NCI-H748 treated with DMSO at 0.1 percent for 48 hours (cell line): ENCODE measurements around the gene HSBP1L1.
A peak's percentile ranks its signal among the peaks of the same experiment; 100 is the strongest.

Experiments
- DNase-seq: peaks from one replicate; lab custom pipeline; 2025; lab: John Stamatoyannopoulos, UW

Gene HSBP1L1

GRCh38 chr18:79945118-79946042 lies 19.1 kb upstream of the HSBP1L1 start:
- no peak for DNase-seq

DNA sequence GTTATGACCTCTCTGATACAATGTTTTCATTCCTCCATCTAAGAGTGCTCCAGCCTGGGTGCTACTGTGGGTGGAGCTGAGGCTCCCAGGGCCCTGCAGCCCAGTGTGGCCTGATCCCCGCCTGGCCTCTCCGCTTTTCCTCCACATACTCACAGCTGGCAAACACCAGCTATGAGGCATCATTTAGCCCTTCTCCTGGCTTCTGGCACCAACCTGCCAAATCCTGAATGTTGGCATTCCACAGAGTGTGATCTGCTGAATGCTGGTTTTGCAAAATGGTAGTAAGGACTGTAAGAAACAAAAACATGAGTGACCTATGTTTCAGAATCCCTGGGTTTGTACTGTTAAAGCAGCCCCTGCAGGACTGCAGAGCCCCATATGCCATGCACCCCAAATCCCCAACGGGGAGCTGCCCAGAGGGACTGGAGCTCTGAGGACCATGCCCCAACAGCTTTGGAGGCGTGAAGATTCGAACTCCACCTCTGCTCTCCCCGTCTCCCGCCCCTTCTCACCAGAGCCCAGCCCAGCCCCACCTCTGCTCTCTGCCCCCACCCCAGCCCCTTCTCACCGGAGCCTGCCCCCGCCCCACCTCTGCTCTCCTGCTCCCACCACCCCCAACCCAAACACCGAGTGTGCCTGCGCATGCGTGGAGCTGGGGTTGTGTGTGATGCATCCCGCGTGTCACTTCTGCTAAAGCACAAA lies 17.2 kb upstream of the HSBP1L1 start:
- DNase-seq = no peak

DNA sequence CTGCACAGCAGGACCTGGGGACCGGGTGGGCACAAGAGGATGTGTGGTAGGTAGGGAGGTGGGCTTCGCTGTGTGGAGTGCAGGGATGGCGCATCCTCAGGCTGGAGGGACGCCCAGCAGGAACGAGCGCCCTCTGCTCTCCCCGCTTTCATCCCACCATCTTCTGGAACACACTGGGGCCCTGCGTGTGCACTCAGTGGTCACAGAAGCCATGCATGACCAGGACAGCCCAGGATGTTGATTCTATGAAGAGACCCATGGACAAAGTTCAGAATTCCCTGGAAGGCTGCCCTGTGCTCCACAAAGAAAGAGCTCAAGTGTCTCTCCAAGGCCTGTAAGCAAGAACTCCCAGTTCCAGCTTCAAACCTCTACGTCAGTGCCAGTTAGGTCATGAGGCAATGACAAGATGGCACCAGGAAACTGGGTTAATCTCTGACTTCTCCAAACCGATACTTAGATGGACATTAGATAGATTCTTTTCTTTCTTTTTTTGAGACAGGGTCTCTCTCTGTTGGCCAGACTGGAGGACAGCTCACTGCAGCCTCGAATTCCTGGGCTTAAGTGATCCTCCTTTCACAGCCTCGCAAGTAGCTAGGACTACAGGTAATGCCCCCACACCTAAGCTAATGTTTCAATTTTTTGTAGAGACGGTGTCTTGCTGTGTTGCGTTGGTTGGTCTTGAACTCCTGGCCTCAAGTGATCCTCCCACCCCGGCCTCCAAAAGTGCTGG lies 16.4 kb upstream of the HSBP1L1 start:
- DNase-seq = no peak

- DNase-seq = no peak
These were observed 15.6 kb upstream of the HSBP1L1 start for GRCh38 chr18:79948719-79949411.

GRCh38 chr18:79949697-79950487 lies 14.6 kb upstream of the HSBP1L1 start:
- DNase-seq = no peak

DNA sequence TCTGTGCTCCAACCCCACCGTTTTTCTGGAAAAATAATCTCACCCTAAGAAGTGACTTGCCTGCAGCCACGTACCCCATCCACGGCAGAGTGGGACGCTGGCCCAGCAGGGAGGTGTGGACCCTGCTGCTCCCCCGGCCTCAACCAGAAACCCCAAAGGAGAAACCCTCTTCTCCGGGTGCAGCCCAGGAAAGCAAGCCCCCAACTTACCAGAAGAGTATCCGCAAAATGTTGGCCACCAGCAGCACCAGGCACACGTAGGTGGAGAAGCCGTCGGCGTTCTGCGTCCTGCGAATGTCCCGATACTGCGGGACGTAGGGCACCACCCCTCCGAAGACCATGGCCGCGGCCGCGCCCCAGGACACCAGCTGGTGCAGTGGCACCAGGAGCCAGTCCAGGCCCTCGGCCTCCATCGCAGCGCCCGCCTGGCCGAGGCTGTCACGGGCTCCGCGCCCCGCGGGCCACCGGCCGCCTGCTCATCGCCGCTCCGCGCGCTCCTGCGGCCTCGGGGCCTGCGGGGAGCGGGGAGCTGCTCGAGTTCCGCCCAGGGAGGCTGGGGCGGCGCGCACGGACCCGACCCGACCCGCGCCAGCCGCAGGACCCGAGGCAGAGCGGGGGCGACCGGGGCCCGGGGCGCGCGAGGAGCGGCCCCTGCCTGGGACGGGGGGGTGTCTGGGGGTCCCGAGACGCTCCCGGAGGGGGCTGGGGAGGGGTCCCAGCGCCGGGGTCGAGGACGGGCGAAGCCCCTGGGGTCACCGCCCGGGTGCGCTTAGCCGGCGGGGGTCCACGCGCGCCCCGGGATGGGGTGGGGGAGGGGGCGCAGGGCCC lies 13.7 kb upstream of the HSBP1L1 start:
- no peak for DNase-seq

DNA sequence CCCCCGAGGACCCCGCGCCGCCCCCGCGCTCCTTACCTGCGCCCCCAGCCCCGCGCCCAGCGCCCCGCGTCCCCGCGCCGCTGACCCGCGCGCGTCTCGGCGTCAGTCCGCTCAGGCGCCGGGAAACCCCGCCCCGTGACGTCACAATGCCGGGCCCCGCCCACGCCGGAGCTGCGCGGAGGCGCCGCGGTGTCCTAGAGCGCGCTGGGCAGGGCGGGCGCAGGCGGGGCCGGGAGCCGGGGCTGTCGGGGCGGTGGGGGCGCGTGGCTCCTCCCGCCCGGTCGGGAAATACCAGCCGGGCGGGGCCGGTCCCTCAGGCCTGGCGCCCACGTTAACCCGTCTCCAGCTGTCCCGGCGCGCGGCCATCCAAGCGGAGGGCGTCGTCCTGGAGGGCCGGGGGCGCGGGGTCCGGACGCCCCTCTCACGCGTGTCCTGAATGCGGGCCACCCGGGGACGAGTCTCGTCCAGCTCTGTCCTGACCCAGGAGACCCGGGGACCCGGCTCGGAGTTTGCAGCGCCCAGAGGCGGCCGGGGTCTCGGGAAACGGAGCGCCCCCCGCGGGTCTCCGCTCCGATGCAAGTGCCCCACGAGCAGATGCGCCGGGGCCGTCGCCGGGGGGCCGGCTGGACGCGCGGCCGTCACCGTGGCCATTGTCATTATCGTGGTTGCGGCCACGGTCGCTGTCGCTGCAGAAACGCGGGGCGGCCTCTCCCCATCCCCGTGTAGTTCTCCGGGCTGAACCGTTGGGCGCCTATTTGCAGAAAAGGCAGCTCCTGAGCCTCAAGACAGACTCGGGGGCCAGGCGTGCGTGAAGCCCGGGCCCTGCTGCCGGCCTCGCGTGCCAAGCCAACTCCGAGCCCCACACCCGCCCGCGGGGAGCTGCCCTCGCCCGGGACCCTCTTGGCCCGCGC lies 12.6 kb upstream of the HSBP1L1 start, which contains the start of gene SLC66A2:
TSS of gene SLC66A2 (minus strand) at position 109 of the 911 bp plus-strand sequence. CDS start 727 bp downstream, outside the sequence.
- peak; percentile 39 for DNase-seq

DNA sequence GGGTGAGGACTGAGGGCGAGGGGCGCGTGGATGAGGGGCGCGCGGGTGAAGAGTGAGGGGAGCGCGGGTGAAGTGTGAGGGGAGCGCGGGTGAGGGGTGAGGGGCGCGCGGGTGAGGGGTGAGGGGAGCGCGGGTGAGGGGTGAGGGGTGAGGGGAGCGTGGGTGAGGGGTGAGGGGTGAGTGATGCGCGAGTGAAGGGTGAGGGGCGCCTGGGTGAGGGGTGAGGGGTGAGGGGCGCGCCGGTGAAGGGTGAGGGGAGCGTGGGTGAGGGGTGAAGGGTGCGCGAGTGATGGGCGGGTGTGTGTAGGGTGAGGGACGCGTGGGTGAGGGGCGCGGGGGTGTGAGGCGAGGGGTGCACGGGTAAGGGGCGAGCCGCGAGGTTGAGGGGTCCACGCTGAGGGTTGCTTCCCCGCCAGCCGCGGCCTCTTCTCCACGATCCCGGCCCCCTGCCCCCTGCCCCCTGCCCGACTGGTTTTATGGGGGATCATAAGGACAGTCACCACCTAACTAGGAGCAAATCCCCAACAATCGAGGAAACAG lies 11.9 kb upstream of the HSBP1L1 start:
- DNase-seq = no peak

DNA sequence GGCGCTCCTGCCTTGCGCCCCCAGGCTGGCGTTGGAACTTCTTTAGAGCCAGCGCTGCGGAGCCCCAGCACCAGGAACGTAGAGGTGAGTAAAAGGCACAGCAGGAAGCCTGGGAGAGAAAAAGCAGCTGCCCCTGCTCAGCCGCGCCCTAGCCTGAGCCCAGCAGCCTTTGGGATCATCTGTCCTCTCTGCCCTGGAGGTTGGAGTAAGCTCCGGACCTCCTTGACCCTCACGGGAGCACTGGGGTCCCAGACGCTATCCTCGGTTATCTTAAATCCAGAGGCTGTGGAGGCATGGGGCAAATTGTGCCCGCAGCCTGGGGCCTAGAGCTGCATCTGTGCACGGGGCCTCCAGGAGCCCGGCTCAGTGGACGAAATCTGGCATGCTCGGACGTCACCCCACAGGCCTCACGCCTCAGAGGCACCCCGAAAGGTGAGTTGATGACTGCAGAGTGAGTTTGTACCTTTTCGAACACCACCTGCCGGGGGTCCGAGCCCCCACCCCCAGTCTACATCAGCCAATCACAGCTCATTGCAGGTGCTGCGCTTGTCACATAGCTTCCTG lies 11.4 kb upstream of the HSBP1L1 start:
- no peak for DNase-seq

GRCh38 chr18:79953971-79954651 lies 10.3 kb upstream of the HSBP1L1 start:
- DNase-seq = no peak

GRCh38 chr18:79954791-79955190 lies 9.7 kb upstream of the HSBP1L1 start:
- DNase-seq = no peak

- no peak for DNase-seq
These were observed 9.0 kb upstream of the HSBP1L1 start for GRCh38 chr18:79955302-79956075.

DNA sequence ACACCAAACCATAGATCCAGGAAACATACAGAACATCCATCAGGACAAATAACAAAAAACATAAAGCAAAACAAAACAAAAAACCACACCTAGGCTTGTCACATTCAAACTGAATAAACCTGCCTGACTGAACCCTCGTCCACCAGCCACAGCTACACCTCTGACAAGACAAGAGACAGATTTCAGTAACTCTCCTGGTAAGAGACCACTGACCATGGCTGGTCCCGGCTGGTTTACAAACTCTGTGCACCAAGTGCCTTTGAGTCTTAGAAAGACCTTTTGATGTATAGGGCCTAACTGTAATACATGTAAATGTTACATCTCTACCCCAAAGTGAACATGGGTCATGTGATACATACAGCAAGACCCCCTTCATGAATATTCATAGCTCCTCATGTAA lies 8.2 kb upstream of the HSBP1L1 start:
- no peak for DNase-seq

DNA sequence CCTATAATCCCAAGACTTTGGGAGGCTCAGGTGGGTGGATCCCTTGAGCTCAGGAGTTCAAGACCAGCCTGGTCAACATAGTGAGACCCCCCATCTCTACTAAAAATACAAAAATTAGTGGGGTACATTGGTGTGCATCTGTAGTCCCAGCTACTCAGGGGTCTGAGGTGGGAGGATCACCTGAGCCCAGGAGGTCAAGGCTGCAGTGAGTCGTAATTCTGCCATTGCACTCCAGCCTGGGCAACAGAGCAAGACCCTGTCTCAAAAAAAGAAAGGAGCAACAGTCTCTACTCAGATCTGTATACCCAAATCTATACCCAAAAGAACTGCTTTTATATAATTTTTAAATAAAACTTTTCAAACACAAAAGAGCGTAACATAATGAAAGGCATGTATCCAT lies 5.5 kb upstream of the HSBP1L1 start:
- DNase-seq = no peak

DNA sequence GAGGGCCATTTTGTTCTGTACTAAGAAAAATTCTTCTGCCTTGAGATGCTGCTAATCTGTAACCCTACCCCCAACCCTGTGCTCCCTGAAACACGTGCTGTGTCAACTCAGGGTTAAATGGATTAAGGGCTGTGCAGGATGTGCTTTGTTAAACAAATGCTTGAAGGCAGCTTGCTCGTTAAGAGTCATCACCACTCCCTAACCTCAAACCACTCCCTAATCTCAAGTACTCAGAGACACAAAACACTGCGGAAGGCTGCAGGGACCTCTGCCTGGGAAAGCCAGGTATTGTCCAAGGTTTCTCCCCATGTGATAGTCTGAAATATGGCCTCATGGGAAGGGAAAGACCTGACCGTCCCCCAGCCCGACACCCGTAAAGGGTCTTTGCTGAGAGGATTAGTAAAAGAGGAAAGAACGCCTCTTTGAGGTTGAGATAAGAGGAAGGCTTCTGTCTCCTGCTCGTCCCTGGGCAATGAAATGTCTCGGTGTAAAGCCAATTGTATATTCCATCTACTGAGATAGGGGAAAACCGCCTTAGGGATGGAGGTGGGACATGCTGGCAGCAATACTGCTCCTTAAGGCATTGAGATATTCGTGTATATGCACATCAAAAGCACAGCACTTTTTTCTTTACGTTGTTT lies 4.2 kb upstream of the HSBP1L1 start:
- DNase-seq = peak; percentile 62

DNA sequence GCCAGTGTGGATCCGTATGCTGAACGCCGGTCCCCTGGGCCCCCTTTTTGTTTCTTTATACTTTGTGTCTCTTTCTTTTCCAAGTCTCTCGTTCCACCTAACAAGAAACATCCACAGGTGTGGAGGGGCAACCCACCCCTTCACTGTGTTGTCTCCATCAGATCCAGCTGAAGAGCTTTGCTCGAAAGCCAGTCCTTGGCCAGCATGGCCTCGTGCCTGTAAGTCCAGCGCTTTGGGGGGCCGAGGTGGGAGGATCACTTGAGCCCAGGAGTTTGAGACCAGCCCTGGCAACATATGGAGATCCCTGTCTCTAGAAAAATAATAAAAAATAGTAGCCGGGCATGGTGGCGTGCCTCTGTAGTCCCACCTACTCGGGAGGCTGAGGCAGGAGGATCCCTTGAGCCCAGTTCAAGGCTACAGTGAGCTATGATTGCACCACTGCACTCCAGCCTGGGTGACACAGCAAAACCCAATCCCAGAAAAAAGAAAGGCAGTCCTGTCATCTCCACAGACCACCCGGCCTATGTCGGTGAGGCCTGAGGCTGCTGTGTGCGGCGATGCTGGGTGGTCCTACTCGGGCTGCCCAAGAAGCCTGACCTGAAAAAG lies 3.4 kb upstream of the HSBP1L1 start:
- no peak for DNase-seq
